ENCODE results near the gene TCHHL1. TPM values are rescaled to one million over a fixed set of nuclear protein-coding genes. Genes with fewer than 3 reads are reported as not detected.

The TCHHL1 gene
- total RNA-seq, 2 donors from 2014 or later, result not detected

GRCh38 chr1:152067929-152068328 lies 20.9 kb downstream of the TCHHL1 start:
- Histone ChIP-seq H3K27me3 (no peaks in the 10 kb centered on the region), H3K9ac (ENCODE audit: low read depth in 2 of 2, low read length in 2 of 2) (no peak overlapping the region), H3K36me3 (no peaks in the 10 kb centered on the region), H3K9me3 (no peaks in the 10 kb centered on the region), H3K27ac (no peak overlapping the region), H3K4me1 (no peaks in the 10 kb centered on the region), H3K4me3 (no peak overlapping the region)
- intact Hi-C loops (cut with DNase I), result no loop called here
- no peak for DNase-seq
- TF ChIP-seq CTCF (IDR thresholded peaks at IDR 0.05), result no peak

- H3K4me1 ChIP-seq, result no peaks in the 10 kb centered on the region
- no peak overlapping the region for H3K9ac ChIP-seq (ENCODE audit: low read depth in 2 of 2, low read length in 2 of 2)
- H3K9me3 ChIP-seq, result no peaks in the 10 kb centered on the region
- no peak overlapping the region for H3K4me3 ChIP-seq
- intact Hi-C loops (cut with DNase I), result no loop called here
- H3K36me3 ChIP-seq, result no peaks in the 10 kb centered on the region
- DNase-seq, result no peak
- H3K27me3 ChIP-seq, result no peaks in the 10 kb centered on the region
- H3K27ac ChIP-seq, result no peak overlapping the region
- TF ChIP-seq CTCF (IDR thresholded peaks at IDR 0.05), result no peak
These were observed 21.7 kb downstream of the TCHHL1 start for GRCh38 chr1:152067150-152067549.

- no peaks in the 10 kb centered on the region for H3K9me3 ChIP-seq
- no peak for TF ChIP-seq CTCF (IDR thresholded peaks at IDR 0.05)
- intact Hi-C loops (cut with DNase I), result no loop called here
- no peaks in the 10 kb centered on the region for H3K36me3 ChIP-seq
- H3K9ac ChIP-seq (ENCODE audit: low read depth in 2 of 2, low read length in 2 of 2), result no peak overlapping the region
- no peaks in the 10 kb centered on the region for H3K4me1 ChIP-seq
- H3K27me3 ChIP-seq, result no peaks in the 10 kb centered on the region
- H3K4me3 ChIP-seq, result no peak overlapping the region
- DNase-seq, result no peak
- no peak overlapping the region for H3K27ac ChIP-seq
These were observed 26.9 kb downstream of the TCHHL1 start for GRCh38 chr1:152061952-152062351.

- no peak for DNase-seq
- H3K36me3 ChIP-seq, result no peaks in the 10 kb centered on the region
- no peak for TF ChIP-seq CTCF (IDR thresholded peaks at IDR 0.05)
- no peaks in the 10 kb centered on the region for H3K4me1 ChIP-seq
- intact Hi-C loops (cut with DNase I), result loop anchor here (2.0 to 10.0 kb wide), 3 partner anchors 131 to 404 kb away; no protein-coding TSS in a partner anchor
- no peak overlapping the region for H3K4me3 ChIP-seq
- H3K27me3 ChIP-seq, result no peaks in the 10 kb centered on the region
- H3K9me3 ChIP-seq, result no peaks in the 10 kb centered on the region
- H3K9ac ChIP-seq (ENCODE audit: low read depth in 2 of 2, low read length in 2 of 2), result no peak overlapping the region
- H3K27ac ChIP-seq, result no peak overlapping the region
These were observed 35.5 kb downstream of the TCHHL1 start for GRCh38 chr1:152053375-152053774.

- no peak overlapping the region for H3K27ac ChIP-seq
- no peak overlapping the region for H3K4me3 ChIP-seq
- no peaks in the 10 kb centered on the region for H3K36me3 ChIP-seq
- H3K4me1 ChIP-seq, result no peaks in the 10 kb centered on the region
- H3K9me3 ChIP-seq, result no peaks in the 10 kb centered on the region
- no peaks in the 10 kb centered on the region for H3K27me3 ChIP-seq
- intact Hi-C loops (cut with DNase I), result loop anchor here (2.0 to 10.0 kb wide), 3 partner anchors 132 to 405 kb away; no protein-coding TSS in a partner anchor
- peak; percentile 89 for DNase-seq
- H3K9ac ChIP-seq (ENCODE audit: low read depth in 2 of 2, low read length in 2 of 2), result no peak overlapping the region
- TF ChIP-seq CTCF (IDR thresholded peaks at IDR 0.05), result peak; percentile 92
These were observed 36.3 kb downstream of the TCHHL1 start for GRCh38 chr1:152052606-152053005.

All from colonic mucosa (tissue), 4 donors.